SK-N-SH (cell line): ENCODE data around the gene FADD. TPM values are rescaled to one million over a fixed set of nuclear protein-coding genes. Genes with fewer than 3 reads are reported as not detected.

Experiments
- CTCF ChIA-PET: fragments of 300-600, 350-600 bp; formaldehyde crosslinking; extraction: SDS; loops from one replicate; lab custom pipeline; 2021; lab: Yijun Ruan, JAX
- POLR2A ChIA-PET: fragments of 350-600 bp; sonication (Branson Sonifier 250); formaldehyde crosslinking; extraction: SDS; loops from one replicate; lab custom pipeline; 2020; ENCODE audit warnings: antibody characterized with exemption, inconsistent platforms; lab: Yijun Ruan, JAX
- DNase-seq: peaks from one replicate; pipeline ENCODE4 v3.0.0; 2012
- H2AFZ ChIP-seq: fragments of 200-600 bp; sonication (generic); 2 replicates; pipeline ENCODE4 v1.8.1; 2016; ENCODE audit warnings: antibody characterized with exemption, mild to moderate bottlenecking, low read depth
- H3F3A ChIP-seq: fragments of 200-600 bp; sonication (generic); replicated peaks from 2 replicates; pipeline ENCODE3; 2016; ENCODE audit warnings: antibody characterized with exemption, mild to moderate bottlenecking; ENCODE audit not compliant: insufficient read depth
- H3K27ac ChIP-seq, 2 experiments: fragments of 200-500 bp in 1 of 2; fragments of 200-600 bp in 1 of 2; sonication (Bioruptor generic) in 1 of 2; sonication (generic), shearing (Covaris generic) in 1 of 2; 2 replicates each; pipeline versions ENCODE4 v1.5.1 to v1.6.1; 2014 to 2016; ENCODE audit warnings: low read depth in 2 of 2, inconsistent platforms in 1 of 2, low read length in 1 of 2, mild to moderate bottlenecking in 1 of 2, mixed read lengths in 1 of 2
- H3K27me3 ChIP-seq: fragments of 200-600 bp; sonication (generic), shearing (Covaris generic); 2 replicates; pipeline ENCODE4 v1.6.1; 2016; ENCODE audit warnings: mixed run types; ENCODE audit not compliant: insufficient read depth
- H3K36me3 ChIP-seq, 2 experiments: fragments of 200-500 bp in 1 of 2; fragments of 200-600 bp in 1 of 2; sonication (Bioruptor generic) in 1 of 2; sonication (generic) in 1 of 2; replicated peaks in 1 of 2; 2 replicates each; pipeline versions ENCODE3 to v1.5.1; 2014 to 2016; ENCODE audit warnings: low read length in 1 of 2, mild to moderate bottlenecking in 1 of 2; ENCODE audit not compliant: insufficient read depth in 2 of 2, control insufficient read depth in 1 of 2
- H3K4me1 ChIP-seq, 2 experiments: fragments of 200-500 bp in 1 of 2; fragments of 200-600 bp in 1 of 2; sonication (Bioruptor generic) in 1 of 2; sonication (generic), shearing (Covaris generic) in 1 of 2; 2 replicates each; pipeline versions ENCODE4 v1.5.1 to v1.6.1; 2014 to 2016; ENCODE audit warnings: low read depth in 1 of 2, low read length in 1 of 2, mixed run types in 1 of 2; ENCODE audit not compliant: insufficient read depth in 2 of 2, control insufficient read depth in 1 of 2
- H3K4me2 ChIP-seq: fragments of 200-600 bp; sonication (generic), shearing (Covaris generic); 2 replicates; pipeline ENCODE4 v1.6.1; 2017; ENCODE audit warnings: mixed run types
- H3K4me3 ChIP-seq, 2 experiments: fragments of 200-500 bp in 1 of 2; fragments of 200-600 bp in 1 of 2; sonication (Bioruptor generic) in 1 of 2; sonication (generic), shearing (Covaris generic) in 1 of 2; 2 replicates each; pipeline versions ENCODE4 v1.5.1 to v1.8.1; 2014 to 2016; ENCODE audit warnings: low read depth in 2 of 2, inconsistent platforms in 1 of 2, low read length in 1 of 2, mild to moderate bottlenecking in 1 of 2, mixed read lengths in 1 of 2, moderate library complexity in 1 of 2
- H3K79me2 ChIP-seq: fragments of 200-600 bp; sonication (generic); 2 replicates; pipeline ENCODE4 v1.8.1; 2017; ENCODE audit warnings: mild to moderate bottlenecking; ENCODE audit not compliant: insufficient read depth
- H3K9ac ChIP-seq: fragments of 200-600 bp; sonication (generic); 2 replicates; pipeline ENCODE4 v1.6.1; 2017; ENCODE audit warnings: mixed run types
- H3K9me2 ChIP-seq: fragments of 200-600 bp; sonication (generic); 2 replicates; pipeline ENCODE4 v1.6.1; 2017; ENCODE audit warnings: mixed run types
- H3K9me3 ChIP-seq: fragments of 200-600 bp; sonication (generic); 2 replicates; pipeline ENCODE4 v1.6.1; 2017; ENCODE audit warnings: mixed run types, mild to moderate bottlenecking, moderate library complexity
- H4K20me1 ChIP-seq: fragments of 200-600 bp; sonication (generic); 2 replicates; pipeline ENCODE4 v1.6.1; 2017; ENCODE audit warnings: mild to moderate bottlenecking, mixed run types; ENCODE audit not compliant: insufficient read depth
- CHD2 ChIP-seq: fragments of 150-350 bp; IDR thresholded peaks from 2 replicates; pipeline ENCODE4 v1.6.1; 2018; ENCODE audit warnings: low read length; ENCODE audit not compliant: partially characterized antibody
- EZH2phosphoT487 ChIP-seq: fragments of 200-600 bp; sonication (generic); IDR thresholded peaks from 2 replicates; pipeline ENCODE4 v1.6.1; 2017; ENCODE audit warnings: low read depth, mixed run types, mild to moderate bottlenecking, antibody characterized with exemption, moderate library complexity, borderline replicate concordance
- FOSL2 ChIP-seq: IDR thresholded peaks from 2 replicates; pipeline ENCODE4 v1.4.0; 2012; ENCODE audit warnings: low read depth, mild to moderate bottlenecking, moderate library complexity, borderline replicate concordance
- FOXJ3 ChIP-seq: sonication (generic); formaldehyde crosslinking; IDR thresholded peaks from 2 replicates; pipeline ENCODE4 v1.5.1; 2020; ENCODE audit warnings: mild to moderate bottlenecking, missing genetic modification reagents
- GATA2 ChIP-seq: sonication (generic); formaldehyde crosslinking; IDR thresholded peaks from 2 replicates; pipeline ENCODE4 v1.5.0; 2020; ENCODE audit warnings: mild to moderate bottlenecking, missing genetic modification reagents
- MXI1 ChIP-seq: IDR thresholded peaks from 2 replicates; pipeline ENCODE4 v1.6.1; 2012; ENCODE audit warnings: mild to moderate bottlenecking, low read depth, low read length, improper control_type of control experiment
- RCOR1 ChIP-seq: fragments of 150-350 bp; IDR thresholded peaks from 2 replicates; pipeline ENCODE4 v1.6.1; 2017; ENCODE audit warnings: antibody characterized with exemption, low read length
- RFX5 ChIP-seq: IDR thresholded peaks from 2 replicates; pipeline ENCODE4 v1.6.1; 2012; ENCODE audit warnings: mild to moderate bottlenecking, improper control_type of control experiment, low read length
- SIN3A ChIP-seq: IDR thresholded peaks from 2 replicates; pipeline ENCODE4 v1.6.1; 2012; ENCODE audit warnings: low read depth, mild to moderate bottlenecking, low read length, moderate library complexity, borderline replicate concordance
- SMC3 ChIP-seq: IDR thresholded peaks from 2 replicates; pipeline ENCODE4 v1.6.1; 2012; ENCODE audit warnings: low read depth, low read length, improper control_type of control experiment
- TAF1 ChIP-seq: IDR thresholded peaks from 2 replicates; pipeline ENCODE4 v1.6.1; 2012; ENCODE audit warnings: low read depth, mild to moderate bottlenecking, low read length, moderate library complexity, borderline replicate concordance
- TEAD4 ChIP-seq: IDR thresholded peaks from 2 replicates; pipeline ENCODE4 v1.4.0; 2012; ENCODE audit warnings: mild to moderate bottlenecking, borderline replicate concordance; ENCODE audit not compliant: insufficient read depth
- WGBS: methylation state at CpG from one replicate; pipeline ENCODE4 v1.1.6; 2017; ENCODE audit warnings: low lambda C conversion rate; 5-methylcytosine and 5-hydroxymethylcytosine counted together
- polyA plus RNA-seq, 3 experiments: library from polyadenylated mRNA; depleted of rRNA; stranded (reverse); fragments of >200 nt; gene quantifications; 2 replicates each; pipeline ENCODE4 v1.2.3, GENCODE V29; 2012
- TF ChIP-seq, protein P1 (sequence below): fragments of 200-600 bp; sonication (generic); IDR thresholded peaks from 2 replicates; pipeline ENCODE4 v1.6.1; 2017; ENCODE audit warnings: antibody characterized with exemption, mild to moderate bottlenecking, moderate library complexity
- TF ChIP-seq, protein P2 (sequence below): fragments of 150-350 bp; IDR thresholded peaks from 2 replicates; pipeline ENCODE4 v1.6.1; 2016; ENCODE audit warnings: mild to moderate bottlenecking, low read depth, low read length
- TF ChIP-seq, protein P3 (sequence below): IDR thresholded peaks from 2 replicates; pipeline ENCODE4 v1.4.0; 2012; ENCODE audit warnings: low read depth, borderline replicate concordance
- TF ChIP-seq, protein P4 (sequence below): fragments of 150-350 bp; IDR thresholded peaks from 2 replicates; pipeline ENCODE4 v1.6.1; 2017; ENCODE audit warnings: antibody characterized with exemption, low read length, low read depth, borderline replicate concordance

FADD gene
- polyA plus RNA-seq, 1 of the 3 experiments (the other 2 are of a cell fraction) = 23.8 TPM

DNA sequence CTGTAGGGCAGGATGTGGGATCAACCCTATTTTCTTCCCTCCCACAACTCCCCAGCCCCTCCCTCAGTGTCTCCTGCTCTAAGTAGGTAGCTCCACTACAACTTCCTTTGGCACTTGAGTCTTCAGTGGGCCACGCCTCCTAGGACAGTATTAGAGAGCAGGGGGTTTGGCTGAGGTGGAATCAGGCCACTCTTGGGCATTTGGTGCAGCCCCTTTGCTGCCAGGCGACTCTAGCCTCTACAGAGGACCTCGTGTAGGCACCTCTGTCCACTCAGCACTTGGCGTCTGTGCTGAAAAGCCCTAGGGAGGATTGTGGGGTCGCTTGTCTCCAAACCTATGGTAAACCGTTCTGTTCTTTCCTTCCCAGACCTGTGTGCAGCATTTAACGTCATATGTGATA is 2.7 kb downstream of the FADD start (continued):
- TF ChIP-seq RFX5 (no peak), EZH2phosphoT487 (no peak), GATA2 (CRISPR knock-in tag) (no peak)
- TF ChIP-seq, protein P1, sequence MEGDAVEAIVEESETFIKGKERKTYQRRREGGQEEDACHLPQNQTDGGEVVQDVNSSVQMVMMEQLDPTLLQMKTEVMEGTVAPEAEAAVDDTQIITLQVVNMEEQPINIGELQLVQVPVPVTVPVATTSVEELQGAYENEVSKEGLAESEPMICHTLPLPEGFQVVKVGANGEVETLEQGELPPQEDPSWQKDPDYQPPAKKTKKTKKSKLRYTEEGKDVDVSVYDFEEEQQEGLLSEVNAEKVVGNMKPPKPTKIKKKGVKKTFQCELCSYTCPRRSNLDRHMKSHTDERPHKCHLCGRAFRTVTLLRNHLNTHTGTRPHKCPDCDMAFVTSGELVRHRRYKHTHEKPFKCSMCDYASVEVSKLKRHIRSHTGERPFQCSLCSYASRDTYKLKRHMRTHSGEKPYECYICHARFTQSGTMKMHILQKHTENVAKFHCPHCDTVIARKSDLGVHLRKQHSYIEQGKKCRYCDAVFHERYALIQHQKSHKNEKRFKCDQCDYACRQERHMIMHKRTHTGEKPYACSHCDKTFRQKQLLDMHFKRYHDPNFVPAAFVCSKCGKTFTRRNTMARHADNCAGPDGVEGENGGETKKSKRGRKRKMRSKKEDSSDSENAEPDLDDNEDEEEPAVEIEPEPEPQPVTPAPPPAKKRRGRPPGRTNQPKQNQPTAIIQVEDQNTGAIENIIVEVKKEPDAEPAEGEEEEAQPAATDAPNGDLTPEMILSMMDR = no peak

DNA sequence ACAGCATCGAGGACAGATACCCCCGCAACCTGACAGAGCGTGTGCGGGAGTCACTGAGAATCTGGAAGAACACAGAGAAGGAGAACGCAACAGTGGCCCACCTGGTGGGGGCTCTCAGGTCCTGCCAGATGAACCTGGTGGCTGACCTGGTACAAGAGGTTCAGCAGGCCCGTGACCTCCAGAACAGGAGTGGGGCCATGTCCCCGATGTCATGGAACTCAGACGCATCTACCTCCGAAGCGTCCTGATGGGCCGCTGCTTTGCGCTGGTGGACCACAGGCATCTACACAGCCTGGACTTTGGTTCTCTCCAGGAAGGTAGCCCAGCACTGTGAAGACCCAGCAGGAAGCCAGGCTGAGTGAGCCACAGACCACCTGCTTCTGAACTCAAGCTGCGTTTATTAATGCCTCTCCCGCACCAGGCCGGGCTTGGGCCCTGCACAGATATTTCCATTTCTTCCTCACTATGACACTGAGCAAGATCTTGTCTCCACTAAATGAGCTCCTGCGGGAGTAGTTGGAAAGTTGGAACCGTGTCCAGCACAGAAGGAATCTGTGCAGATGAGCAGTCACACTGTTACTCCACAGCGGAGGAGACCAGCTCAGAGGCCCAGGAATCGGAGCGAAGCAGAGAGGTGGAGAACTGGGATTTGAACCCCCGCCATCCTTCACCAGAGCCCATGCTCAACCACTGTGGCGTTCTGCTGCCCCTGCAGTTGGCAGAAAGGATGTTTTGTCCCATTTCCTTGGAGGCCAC is 3.3 kb downstream of the FADD start:
- 94% methylated on average over 20 of the region's 22 CpGs for WGBS

More for the DNA sequence above, 3.3 kb downstream of the FADD start:
- Histone ChIP-seq H3F3A (peaks cover 34% of the 10 kb centered on the region), H3K4me3 (no peak overlapping the region), H3K27ac (no peak overlapping the region), H3K4me1 (peaks cover 6 to 16% of the 10 kb centered on the region in 2 experiments; a peak in 2 of 4 replicates), H3K36me3 (peaks cover 19 to 28% of the 10 kb centered on the region in 2 experiments), H3K9me3 (no peaks in the 10 kb centered on the region), H3K79me2 (peaks cover 43% of the 10 kb centered on the region), H3K4me2 (no peak overlapping the region), H3K9me2 (no peaks in the 10 kb centered on the region), H3K27me3 (no peaks in the 10 kb centered on the region), H3K9ac (no peak overlapping the region), H2AFZ (no peak overlapping the region), H4K20me1 (peaks cover 56% of the 10 kb centered on the region)
- DNase-seq = no peak
- ChIA-PET CTCF (interaction anchor here (0.9 to 2.0 kb wide), 3 partner anchors 11 to 49 kb away, joined by 3 to 9 read pairs (median 3); no protein-coding TSS in a partner anchor), POLR2A (no interaction called here)
- TF ChIP-seq, protein P2, sequence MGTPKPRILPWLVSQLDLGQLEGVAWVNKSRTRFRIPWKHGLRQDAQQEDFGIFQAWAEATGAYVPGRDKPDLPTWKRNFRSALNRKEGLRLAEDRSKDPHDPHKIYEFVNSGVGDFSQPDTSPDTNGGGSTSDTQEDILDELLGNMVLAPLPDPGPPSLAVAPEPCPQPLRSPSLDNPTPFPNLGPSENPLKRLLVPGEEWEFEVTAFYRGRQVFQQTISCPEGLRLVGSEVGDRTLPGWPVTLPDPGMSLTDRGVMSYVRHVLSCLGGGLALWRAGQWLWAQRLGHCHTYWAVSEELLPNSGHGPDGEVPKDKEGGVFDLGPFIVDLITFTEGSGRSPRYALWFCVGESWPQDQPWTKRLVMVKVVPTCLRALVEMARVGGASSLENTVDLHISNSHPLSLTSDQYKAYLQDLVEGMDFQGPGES = no peak
- TF ChIP-seq FOSL2 (no peak), TAF1 (no peak), TEAD4 (no peak), FOXJ3 (CRISPR knock-in tag) (no peak), CHD2 (no peak), SIN3A (no peak), RCOR1 (no peak), SMC3 (no peak), MXI1 (no peak)
- TF ChIP-seq, protein P3, sequence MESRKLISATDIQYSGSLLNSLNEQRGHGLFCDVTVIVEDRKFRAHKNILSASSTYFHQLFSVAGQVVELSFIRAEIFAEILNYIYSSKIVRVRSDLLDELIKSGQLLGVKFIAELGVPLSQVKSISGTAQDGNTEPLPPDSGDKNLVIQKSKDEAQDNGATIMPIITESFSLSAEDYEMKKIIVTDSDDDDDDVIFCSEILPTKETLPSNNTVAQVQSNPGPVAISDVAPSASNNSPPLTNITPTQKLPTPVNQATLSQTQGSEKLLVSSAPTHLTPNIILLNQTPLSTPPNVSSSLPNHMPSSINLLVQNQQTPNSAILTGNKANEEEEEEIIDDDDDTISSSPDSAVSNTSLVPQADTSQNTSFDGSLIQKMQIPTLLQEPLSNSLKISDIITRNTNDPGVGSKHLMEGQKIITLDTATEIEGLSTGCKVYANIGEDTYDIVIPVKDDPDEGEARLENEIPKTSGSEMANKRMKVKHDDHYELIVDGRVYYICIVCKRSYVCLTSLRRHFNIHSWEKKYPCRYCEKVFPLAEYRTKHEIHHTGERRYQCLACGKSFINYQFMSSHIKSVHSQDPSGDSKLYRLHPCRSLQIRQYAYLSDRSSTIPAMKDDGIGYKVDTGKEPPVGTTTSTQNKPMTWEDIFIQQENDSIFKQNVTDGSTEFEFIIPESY = no peak
- TF ChIP-seq, protein P4, sequence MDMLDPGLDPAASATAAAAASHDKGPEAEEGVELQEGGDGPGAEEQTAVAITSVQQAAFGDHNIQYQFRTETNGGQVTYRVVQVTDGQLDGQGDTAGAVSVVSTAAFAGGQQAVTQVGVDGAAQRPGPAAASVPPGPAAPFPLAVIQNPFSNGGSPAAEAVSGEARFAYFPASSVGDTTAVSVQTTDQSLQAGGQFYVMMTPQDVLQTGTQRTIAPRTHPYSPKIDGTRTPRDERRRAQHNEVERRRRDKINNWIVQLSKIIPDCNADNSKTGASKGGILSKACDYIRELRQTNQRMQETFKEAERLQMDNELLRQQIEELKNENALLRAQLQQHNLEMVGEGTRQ = no peak
